HT1080 (cell line): ENCODE results near the gene MMAA. TPM values are rescaled to one million over a fixed set of nuclear protein-coding genes. Genes with fewer than 3 reads are reported as not detected.
"Not testable (repeated sequence)": the region's sequence is repeated elsewhere in the genome, so short reads cannot be mapped to it uniquely, and the experiment has no call there.

ENCODE experiments used
- DNase-seq: peaks from one replicate; pipeline ENCODE4 v3.0.0-alpha.2; 2015; ENCODE audit warnings: low read depth
- polyA plus RNA-seq, 2 experiments: library from polyadenylated mRNA; depleted of rRNA; stranded (reverse); fragments of >200 nt; gene quantifications; 2 replicates each; pipeline ENCODE4 v1.2.3, GENCODE V29; 2015
- total RNA-seq: library from RNA; depleted of rRNA; stranded (reverse); fragments of >200 nt; shearing (Covaris generic); gene quantifications from 2 replicates; pipeline ENCODE4 v1.2.3, GENCODE V29; 2014; rRNA removed

The MMAA gene
- total RNA-seq: 3.1 and 3.2 TPM in 2 replicates
- polyA plus RNA-seq (2015; cell fraction: cytosol; rRNA removed): 5.0 and 5.8 TPM in 2 replicates
- 5.5 and 6.3 TPM in 2 replicates for polyA plus RNA-seq (2015; cell fraction: nucleus; rRNA removed)

DNA sequence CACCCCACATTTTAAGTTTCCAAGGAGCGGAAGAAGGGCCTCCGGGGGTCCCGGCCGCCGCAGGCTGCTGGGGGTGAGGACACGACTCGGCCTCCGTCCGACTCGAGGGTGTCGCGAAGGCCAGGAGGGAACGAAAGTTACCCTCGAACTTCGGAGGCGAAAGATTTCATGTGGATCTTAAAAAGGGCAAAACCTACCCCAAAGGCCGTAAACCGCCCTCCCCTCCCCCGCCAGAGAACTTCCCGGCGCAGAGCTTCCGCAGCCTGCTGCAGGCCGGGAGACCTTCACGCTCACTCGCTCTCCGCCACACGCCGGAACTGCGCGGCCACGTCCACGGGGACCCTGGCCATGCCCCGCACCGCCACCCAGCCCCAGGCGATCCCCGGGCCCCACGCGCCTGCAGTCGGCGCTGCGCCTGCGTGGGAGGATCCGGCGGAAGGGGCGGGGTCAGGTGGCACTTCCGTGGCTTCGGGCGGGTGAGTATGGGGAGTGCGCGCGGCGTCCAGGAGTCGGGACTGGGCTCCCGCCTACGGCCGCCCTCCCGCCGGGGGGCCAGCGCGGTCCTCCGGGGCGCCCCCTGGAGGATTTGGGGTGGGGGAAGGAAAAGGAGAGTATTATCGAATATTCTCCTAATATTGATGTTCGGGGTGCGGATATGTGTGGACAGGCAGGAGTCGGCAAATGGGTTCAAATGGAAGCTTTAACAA is at the start of gene MMAA:
MMAA (plus strand) TSS at position 454 of the 707 bp plus-strand sequence. CDS start 19,755 bp downstream, outside the sequence.
- peak; percentile 89 for DNase-seq

DNA sequence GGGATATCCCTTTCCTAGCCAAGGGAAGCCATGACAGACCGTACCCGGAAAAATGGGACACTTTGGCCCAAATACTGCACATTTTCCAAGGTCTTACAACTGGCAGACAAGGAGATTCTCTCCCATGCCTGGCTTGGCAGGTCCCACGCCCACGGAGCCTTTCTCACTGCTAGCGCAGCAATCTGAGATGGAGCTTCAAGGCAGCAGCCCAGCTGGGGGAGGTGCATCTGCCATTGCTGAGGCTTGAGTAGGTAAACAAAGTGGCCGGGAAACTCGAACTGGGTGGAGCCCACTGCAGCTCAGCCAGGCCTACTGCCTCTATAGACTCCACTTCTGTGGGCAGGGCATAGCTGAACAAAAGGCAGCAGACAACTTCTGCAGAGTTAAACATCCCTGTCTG is 44.6 kb upstream of the MMAA start:
- DNase-seq: not testable (repeated sequence)

DNA sequence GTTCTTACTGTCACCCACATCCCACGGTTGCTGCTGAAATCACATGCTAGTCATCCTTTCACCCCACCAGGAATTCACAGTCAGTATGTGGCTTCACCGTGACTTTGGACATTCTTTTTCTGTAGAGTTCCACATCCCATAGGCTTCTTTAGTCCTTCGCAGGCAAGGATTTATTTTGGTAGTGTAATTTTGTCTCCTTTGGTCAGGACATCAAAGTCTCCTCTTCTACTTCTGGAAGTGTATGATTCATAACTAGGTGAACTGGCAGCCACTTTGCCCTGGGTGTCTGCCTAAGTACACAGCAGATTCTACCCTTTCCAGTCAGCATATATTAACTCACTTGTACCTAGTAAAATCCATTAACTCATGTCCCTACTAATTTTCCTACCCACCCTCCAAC is 38.3 kb upstream of the MMAA start:
- DNase-seq: peak; percentile 44

DNA sequence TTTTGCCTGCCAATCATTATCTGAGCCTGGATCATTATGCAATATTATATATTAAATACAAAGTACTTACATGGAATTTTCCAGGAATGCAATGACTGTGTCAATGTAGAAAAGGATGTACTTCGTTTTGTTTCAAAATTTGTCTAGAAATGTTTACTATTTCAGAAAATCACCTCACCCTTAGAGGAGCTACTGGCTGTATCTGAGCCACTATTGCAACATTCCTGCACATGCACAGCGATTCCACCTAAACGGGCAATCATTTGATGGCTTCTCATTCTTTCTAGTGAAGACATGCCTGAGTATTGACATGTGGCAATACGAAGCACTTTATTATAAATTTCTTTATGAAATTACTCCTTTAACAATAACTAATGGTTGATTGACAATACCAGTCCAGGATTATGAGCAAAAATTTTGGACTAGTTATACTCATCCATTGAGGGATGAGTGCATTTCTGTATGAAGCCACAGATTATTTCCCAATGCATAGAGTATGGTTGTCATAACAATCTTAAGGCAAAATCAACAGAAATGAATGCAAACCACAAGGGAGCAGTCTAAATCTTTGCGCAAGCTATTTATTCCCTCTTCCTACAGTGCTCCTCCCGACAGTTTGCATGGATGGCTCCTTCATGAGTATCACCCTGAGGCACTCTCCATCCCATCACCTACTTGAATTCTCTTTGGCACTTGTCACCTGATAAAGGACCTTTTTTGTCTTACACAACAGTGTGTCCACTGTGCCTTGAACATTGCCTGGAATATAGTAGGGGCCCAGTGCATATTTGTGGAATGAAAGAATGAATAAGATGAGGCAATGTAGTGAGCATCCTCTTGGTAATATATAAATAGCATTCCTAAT is 35.8 kb upstream of the MMAA start:
- DNase-seq: no peak

DNA sequence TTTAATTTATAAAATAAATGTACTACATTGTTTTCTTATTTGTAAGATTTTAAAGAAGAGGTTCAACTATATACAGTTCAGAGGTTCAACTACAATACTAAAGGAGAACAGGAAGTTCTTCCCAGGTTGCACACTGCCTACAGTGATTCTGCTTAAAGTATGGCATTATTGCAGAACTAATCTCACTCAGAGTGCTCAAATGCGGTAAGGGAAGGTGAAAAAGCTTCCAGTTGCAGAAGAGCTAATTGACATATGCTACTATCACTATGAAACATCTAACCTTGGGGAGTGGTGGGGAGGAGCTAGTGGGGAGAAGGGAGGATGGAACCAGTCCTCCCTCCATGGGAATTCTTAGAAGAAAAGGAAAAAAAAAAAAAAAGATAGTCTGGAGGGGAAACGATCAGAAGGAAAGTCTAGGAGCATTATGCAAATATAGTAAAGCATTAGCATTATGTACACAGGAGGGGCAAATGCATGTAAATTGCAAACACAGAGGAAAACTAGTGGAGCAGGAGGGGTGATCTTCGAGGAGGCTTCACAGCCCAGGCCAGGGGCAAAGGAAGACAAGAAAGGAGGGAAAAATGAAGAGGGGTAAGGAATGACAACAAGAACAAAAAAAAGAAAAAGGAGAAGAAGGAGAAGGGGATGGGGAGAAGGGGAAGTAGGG is 32.0 kb upstream of the MMAA start:
- no peak for DNase-seq

DNA sequence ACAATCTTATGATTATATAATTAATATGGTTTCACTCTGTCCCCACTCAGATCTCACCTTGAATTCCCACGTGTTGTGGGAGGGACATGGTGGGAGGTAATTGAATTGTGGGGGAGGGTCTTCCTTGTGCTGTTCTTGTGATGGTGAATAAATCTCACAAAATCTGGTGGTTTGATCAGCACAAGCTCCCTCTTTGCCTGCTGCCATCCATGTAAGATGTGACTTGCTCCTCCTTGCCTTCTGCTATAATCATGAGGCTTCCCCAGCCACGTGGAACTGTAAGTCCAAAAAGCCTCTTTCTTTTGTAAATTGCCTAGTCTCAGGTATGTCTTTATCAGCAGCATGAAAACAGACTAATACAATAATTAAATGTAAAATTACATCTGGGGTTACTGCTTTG is 29.8 kb upstream of the MMAA start:
- not testable (repeated sequence) for DNase-seq

DNA sequence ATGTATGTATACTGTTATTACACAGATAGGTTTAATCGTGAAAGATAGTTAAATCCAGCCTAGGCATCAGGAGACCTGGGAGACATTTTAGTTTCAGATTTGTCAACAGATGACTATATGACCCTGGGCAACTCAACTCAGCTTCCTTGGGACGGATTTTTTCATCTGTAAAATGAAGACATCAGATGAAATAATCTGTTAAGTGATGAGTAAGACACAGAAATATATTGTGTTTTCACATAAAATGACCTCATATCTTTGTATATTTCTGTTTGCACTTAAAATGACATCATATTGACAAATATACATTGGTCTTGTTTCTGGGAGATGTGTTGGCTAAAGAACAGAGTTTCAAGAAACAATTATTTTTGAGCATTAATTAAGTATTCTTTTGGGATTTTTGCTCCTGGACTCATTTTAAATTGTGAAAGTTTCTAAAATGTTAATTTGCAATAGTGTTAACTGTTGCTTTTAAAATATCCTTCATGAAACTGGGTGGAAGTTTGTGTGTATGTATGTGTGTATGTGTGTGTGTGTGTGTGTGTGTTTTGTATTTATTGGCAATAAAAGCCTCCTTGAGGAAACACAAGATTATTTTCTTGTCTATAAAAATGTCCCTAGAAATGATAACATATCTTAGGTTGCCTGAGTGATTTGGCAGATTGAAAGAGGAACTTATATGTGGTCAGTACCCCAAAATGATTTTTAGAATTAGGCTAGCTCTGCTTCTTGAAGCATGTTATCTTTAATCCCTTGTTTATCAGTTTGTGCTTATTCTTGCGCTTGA is 29.1 kb upstream of the MMAA start:
- DNase-seq: no peak

DNA sequence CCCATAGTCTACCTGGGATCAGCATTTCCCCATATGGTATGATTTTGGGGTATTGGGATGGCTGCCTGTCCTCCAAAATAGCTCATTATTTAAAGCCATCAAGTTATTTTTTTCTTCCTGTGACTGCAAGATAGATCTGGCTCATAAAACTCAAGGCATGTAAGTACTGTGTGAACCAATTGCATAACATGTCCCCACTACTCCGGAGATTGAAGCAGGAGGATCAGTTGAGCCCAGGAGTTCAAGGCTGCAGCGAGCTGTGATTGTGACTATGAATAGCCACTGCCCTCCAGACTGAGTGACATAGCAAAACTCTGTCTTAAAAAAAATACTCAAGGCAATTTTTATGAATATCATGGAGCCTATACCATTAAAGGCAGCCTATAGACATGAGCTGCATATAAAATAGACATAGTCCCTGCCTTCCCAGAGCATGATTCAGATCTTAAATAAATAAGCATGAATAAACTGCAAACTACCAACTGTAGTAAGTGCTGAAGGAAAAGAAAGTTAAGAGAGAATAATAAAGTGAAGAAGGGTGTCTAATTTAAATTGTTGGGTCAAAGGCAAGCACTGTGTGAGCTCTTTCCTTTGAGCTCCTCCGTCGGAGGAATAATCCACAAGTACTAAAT is 16.9 kb upstream of the MMAA start:
- no peak for DNase-seq

DNA sequence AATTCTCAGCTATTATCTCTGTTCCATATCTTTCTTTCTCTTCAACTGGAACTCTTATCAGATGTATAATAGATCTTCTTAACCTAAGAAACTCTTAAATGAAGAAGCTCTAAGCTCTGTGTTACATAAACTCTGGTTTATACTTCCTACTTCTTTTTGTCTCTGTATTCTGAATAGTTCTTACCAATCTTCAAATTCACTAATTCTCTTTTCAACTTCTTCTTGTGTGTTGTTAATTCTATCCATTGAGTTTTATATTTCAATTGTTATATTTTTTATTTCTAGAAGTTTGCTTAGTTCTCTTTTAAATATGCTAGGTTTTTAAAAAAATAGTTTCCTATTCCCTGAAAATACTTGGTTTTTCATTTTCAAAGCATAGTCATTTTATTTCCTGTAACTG is 13.2 kb upstream of the MMAA start:
- DNase-seq: no peak

DNA sequence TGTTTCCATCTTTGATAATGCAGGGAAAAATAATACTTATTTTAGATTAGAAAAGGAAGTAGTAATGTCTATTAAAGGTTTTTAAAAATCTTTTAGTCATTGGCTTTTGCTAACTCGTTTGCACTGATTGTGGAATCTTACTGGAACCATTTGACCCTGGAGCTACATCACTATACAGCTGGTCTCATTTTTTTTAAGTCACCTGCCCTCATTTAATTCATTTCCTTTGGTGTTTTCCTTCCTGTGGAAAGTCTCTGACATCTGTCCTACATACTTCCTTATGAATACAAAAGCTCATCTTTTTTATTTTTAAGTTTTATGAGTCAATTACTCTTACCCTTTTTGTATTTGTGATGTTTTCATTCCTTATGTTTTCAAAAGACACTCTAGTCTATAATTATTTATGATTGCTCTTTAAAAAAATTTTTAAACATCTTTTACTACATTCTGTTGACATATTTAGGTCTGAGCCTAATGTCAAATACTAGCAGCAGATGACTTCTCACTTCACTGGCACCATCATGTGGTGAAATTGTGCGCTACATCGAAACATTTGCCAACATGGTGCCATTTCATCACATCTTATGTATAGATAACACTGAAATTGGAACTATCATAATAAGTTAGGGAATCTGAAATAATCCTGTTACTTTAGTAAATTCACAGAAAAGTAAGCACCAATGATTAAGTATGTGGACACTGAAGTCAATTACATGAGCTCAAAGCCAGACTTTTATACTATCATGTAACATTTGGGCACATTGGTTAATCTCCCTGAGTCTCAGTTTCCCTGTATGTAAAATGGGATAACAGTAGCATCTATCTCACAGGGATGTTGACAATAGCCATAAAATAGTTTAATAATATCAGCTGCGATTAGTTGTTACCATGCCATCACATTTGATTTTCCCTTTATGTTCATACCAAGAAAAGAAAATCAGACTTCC is 9.4 kb upstream of the MMAA start:
- DNase-seq: peak; percentile 62

DNA sequence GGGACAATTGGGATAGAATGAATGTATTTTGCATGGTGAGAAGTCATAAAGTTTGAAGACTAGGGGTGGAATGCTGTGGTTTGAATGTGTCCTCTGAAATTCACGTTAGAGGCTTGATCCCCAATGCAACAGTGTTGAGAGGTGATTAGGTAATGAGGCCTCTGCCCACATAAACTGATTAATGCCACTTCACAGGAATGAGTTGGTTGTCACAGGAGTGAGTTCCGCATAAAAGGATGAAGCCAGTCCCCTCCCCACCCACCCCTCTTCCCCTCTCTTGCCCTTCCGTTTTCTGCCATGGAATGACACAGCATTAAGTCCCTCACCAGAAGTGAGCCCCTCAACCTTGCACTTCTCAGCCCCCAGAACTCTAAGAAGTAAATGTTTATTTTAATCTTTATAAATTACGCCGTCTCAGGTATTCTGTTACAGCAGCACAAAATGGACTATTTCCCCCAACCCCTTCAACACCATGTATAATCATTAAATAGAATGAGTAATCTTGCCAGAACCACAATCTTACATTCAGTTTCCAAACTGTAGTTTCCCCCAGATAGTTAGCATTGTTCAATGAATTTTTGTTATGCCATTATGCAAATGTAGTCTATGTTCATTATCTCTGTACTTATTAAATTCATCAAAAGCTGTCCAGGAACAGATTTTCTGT is 5.5 kb upstream of the MMAA start:
- DNase-seq: no peak

DNA sequence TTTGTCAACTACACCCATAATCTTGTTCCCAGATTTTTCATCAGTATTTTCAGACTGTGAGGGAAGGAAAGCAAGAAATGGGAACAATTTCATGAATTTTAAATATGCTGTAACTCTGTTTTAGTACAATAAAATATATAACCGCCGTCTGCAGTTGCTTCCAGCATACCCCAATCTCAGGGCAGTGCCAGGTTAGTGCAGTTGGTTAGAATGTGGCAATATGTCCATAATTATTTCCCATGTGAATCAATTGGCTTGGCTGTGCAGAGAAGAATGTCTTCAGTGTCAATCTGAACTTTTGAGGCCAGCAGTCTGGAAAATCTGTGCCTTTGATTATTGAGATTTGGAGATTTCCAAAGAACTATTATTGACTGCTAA is 5.0 kb upstream of the MMAA start:
- DNase-seq: no peak

DNA sequence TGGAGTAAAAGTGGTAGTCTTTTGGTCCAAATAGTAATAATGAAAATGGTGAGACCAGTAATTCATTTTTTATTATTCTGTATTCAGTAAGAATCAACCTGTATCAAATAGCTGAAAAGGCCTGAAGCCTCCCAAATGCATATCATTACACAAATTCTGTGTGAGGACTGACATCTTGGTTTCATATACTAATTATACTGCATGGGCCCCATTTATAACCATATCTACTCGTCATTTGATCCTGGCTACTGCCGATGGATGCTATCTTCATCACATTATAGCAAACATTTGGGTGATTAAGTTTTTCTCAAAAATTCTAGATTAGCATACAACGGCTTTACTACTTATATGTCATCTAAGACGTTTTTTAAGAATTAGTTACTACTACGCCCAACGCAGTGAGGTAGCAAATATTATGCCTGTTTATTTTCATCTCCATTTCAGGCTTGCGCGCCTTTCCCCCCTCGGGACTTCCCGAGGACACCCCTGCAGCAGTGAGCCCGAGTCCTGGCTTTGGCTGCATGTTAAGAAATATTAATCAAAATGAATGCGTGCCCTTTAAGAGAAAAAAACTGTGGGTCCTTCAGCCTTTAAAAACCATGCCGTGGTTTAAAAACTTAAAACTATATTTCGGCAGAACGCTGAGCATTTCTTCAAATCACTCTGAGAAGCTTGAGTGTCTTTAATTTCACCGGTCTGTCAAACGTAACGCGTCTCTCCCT is 814 bp upstream of the MMAA start:
- no peak for DNase-seq

DNA sequence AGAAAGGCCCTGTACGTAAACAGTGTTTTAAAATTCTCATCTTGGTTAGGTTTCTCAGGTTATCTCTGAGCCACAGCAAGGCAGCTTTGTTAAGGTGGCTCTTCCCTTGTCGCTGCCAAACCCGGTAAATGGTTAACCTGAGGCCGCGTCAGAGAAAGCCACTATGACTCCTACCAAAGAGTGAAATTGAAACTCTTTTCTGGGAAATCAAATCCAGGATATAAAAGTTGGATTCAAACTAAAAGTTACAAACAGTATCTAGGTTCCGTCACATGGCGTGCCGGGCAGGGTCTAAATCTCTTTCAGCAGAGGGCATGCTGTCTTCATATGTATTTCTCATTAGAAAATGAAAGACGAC is 433 bp downstream of the MMAA start:
- DNase-seq: no peak

DNA sequence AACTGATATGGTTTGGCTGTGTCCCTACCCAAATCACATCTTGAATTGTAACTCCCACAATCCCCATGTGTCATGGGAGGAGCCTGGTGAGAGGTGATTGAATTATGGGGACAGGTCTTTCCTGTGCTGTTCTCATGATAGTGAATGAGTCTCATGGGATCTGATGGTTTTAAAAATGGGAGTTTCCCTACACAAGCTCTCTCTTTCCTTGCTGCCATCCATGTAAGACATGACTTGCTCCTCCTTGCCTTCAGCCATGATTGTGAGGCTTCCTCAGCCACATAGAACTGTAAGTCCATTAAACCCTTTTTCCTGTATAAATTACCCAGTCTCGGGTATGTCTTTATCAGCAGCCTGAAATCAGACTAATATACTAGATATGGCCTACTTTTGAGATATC is 2.9 kb downstream of the MMAA start:
- not testable (repeated sequence) for DNase-seq

DNA sequence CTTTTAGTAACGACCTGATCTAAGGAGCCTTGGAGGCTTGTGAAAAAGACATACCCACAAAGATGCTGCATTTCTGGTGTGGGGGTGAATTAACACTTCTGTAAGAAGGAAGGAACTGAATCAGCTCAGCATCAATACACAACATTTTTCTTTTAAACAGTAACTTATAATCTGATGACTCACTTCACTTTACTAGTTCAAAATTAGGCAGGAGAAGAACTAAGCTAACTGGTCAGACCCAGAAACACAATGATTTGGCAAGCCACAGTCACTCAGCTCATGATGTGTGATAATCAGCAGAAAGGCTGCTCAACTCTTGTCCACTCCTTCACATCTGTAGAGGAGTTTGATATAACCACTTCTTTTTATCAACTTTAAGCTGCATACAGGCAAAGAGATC is 4.6 kb downstream of the MMAA start:
- peak; percentile 59 for DNase-seq

DNA sequence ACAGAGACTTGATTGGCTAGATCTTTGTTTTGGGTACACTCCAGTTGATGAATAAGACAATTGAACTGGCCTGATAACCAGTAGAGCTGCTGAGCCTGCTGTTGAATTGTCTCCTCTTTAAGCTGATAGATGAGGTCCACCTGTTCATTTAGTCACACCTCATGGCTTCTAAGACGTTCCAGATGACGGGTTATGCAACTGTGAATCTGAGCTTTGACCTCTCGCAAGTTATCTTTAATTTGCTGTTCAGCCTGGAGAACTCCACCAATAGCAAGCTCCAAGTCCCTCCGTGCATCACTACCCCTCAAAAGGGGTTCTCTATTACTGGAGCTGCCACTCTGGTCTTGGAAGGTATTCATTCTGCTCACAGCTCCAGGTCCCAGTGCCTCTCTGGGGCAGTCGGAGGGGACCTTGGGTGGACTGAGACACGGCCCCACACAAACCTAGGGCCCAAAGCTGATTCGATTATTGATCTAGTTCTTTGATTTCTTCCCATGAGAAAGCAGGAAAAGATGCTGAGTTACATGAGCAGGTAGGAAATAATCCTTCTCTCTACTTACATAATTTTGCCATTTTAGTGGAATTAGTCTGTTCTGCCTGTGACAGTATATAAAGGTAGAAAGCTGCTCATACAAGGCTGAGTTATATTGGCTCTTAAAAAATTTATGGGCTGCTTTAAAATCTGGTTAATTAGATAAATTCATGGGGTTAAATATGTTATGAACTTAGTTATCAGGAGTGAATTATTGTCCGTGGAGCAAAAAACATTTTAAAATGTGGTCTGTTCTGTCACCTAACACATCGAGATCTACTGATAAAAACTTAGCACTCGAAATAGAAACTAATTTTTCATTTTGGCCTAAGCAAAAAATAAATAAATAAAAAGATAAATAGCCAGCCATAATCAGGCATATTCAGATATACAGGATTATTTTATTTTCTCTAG is 6.8 kb downstream of the MMAA start:
- DNase-seq: no peak
